Effector CD4-positive, alpha-beta T cell (primary cell): ENCODE data around the gene RASSF6.
"Not testable (repeated sequence)": the region's sequence is repeated elsewhere in the genome, so short reads cannot be mapped to it uniquely, and the experiment has no call there.

Experiments
- DNase-seq: peaks from one replicate; pipeline ENCODE4 v3.0.0-alpha.2; 2020

The RASSF6 gene

DNA sequence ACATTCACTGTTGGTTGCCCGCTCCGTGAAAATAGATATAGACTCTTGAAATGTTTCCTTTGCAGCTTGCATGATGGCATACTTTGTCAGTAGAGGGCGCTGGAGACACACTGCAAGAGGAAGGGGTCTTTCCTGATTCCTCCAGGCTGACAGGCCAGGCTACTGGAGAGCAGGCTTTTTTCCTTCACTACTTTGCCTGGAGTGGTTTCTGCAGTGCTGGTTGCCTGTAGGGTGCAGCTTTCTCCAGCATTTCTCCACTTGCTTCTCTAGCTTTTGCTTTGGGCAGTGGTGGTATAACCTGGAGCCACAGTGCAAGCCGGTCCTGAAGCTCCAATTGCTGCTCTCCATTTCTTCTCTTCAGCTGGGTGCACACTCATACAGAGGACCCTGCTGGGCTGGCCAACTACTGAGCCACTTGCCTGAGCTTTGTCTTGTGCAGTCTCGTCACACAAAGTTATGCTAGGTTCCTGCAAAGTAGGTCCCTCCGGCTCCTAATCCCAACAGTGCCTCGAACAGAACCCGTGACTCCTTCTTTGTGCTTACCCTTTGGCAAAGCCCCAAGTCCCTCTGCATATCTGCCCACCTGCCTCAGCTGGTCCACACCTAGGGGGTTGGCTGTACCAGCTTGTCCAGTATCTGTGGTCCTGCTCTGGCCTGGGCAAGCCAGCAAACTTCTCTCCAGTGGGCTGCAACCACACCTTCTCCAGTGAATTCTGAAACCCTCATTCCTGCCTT is 46.3 kb downstream of the RASSF6 start:
- no peak for DNase-seq

DNA sequence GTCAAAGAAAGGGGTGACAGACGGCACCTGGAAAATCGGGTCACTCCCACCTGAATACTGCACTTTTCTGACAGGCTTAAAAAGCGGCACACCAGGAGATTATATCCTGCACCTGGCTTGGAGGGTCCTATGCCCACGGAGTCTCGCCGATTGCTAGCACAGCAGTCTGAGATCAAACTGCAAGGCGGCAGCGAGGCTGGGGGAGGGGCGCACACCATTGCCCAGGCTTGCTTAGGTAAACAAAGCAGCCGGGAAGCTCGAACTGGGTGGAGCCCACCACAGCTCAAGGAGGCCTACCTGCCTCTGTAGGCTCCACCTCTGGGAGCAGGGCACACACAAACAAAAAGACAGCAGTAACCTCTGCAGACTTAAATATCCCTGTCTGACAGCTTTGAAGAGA is 69.4 kb downstream of the RASSF6 start:
- DNase-seq, result not testable (repeated sequence)

DNA sequence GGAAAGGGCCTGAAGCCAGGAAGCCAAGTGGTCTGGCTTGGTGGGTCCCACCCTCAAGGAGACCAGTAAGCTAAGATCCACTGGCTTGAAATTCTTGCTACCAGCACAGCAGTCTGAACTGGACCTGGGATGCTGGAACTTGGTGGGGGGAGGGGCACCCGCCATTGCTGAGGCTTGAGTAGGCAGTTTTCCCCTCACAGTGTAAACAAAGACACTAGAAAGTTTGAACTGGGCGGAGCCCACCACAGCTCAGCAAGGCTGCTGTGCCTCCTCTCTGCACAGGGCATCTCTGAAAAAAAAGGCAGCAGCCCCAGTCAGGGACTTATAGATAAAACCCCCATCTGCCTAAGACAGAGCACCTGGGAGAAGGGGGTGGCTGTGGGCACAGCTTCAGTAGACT is 75.6 kb downstream of the RASSF6 start:
- DNase-seq, result no peak

DNA sequence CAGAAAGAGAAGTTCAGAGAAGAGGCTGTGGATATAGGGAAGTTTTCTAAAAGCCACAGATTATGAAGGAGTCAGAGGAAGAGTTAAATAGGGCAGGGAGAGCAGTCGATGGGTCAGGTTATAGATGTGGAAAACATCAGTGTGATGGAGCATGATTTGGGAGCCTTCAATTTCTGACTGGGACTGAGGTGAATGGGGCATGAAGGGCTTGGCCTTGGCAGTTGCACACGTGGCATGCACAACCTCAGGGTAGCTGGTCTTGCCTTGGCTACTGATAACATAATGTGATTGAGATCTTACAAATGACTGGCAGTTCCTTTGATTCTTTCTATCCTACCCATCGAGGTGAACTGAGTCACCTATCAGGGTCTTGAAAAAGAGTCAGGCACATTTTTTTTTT is 79.0 kb downstream of the RASSF6 start:
- no peak for DNase-seq

DNA sequence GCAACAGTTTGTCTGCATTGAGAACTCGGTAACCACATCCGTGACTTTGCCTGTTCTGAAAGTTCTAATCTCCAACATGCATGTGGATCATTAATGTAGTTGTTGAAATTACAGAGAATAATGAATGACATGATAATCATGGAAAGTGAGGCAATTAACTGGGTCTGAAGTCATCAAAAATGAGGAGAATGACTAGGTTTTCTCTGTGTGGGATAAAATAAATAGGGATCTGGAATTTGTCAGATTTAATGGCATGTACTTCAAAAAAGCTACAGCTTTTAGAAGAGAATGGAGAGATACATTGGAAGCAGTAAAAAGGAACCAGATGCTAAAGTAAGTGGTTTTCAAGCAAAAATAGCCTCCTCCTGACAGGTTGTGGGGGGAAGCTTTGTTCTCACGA is 79.4 kb downstream of the RASSF6 start:
- no peak for DNase-seq

DNA sequence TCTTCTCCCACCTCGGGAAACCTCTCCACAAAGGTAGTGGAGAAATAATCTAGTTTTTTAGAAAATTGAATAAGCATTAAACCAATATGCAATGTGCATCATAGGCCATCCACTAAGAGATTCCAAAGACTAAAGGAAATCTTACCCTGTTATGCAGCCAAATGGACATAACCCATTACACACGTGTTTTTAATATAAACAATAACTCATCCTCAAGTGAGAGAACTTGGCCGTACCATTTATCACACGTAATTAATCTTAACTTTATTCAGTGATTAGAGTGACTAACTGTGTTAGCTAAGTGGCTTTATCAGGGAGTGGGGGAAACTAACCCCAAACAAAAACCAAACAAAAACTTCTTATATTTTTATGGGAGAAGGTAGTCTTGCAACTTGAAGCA is 80.8 kb downstream of the RASSF6 start:
- no peak for DNase-seq

DNA sequence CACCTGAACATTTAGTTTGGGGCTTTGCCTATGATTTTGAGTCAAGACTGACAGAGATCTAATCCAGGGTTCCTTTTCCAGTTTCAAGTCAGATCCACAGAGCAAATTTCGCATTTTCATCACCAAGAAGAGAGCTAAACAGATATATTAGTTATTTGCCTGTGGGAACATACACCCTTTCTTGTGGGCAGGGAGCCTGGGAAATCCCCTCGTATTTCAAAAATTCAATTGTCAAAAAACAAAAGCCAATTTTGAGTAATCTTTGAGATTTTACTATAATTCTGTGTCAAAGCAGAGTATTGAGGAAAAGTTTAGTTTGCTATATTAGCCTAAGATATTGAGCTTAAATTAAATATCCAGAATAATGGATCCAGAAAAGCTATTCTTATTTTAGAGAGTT is 82.1 kb downstream of the RASSF6 start:
- no peak for DNase-seq

DNA sequence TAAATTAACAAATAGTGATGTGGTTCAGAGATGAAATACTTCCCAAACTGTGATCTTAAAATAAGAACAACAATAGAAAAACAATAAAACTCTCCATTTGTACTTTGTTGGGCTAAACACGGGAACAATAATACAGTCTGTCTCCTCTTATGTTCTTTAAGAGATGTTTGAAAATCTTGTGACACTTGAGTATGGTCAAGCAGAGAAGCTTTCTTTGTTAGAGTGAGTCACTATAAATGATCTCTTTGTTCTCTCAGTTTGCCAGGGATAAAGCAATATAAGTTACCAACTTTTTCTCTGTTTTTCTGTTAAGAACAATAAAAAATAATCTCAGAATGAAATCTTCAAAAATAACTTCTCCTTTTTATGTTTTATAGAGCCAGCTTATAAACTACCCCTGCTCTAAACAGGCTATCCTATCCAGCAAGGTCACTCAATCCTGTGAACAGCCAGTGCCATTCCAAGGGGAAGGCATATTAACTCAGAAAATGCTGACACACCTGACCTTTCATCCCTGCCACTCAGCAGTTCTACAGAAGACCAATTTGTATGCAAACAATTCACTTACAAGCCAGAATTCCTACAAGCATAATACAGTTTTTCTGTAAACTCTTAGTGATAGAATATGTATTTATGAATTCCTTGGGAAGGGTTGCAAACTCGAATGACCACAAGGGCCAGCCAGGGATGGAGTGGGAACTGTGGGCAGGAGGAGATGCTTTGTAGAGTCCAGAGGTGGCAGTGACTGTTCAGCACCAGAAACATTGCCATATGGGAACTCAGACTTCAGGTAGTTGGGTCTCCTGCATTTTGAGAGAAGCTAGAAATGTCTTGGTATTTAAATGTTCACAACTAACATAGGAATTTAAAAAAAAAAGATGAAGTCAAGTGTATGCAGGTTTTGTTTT is 86.5 kb downstream of the RASSF6 start:
- no peak for DNase-seq

DNA sequence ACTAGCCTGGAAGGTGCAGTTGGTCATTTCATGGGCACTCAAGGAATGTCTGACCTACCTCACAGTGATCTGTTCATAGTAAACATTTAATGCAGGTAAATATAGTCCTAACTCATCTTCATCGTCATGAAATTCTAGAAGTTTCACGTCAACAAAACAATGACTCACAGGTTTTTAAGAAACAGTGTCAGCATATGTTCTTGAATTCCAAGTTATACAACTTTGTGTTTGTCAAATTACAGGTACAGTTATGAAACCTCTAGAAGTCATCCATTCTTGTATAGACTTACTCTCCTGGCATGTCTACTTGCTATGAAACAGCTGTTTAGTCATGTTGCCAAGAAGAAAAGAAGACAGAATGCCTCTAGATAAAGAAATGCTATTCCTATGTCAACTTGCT is 92.1 kb downstream of the RASSF6 start:
- no peak for DNase-seq

DNA sequence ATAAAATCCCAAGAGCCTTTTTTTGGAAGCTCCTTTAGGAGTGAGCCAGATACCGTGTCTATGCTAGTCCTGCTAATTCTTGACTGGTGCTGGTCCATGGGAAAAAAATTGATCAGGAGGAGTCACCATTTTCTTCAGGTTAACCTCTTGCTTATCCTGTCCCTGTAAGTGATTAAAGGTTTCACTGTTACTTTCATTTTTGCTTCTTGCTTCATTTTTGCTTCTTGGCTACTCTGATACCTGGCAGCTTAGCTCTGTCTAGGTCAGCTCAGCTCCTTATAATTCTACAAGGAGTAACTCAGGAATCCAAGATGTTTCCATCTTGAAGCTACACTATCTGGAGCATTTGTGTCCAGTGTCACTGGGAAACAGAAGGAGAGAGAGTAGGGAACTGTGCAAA is 93.0 kb downstream of the RASSF6 start:
- DNase-seq, result no peak

DNA sequence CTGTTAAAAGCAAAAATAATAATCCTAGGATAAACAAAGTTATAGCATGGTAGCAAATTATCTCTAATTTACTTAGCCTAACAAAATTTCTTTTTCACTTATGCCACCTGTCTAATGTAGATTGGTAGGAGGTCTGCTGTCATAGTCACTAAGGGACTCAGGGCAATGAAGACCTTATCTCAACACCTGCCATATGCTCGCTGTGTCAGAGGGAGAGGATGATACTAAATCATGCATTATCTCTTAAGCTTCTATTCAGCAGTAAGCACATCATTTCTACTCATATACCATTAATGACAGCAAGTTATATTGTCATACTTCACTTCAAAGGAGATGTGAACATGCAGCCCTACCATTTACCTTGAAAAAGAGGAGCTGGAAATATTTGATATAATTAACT is 94.6 kb downstream of the RASSF6 start:
- DNase-seq, result no peak

DNA sequence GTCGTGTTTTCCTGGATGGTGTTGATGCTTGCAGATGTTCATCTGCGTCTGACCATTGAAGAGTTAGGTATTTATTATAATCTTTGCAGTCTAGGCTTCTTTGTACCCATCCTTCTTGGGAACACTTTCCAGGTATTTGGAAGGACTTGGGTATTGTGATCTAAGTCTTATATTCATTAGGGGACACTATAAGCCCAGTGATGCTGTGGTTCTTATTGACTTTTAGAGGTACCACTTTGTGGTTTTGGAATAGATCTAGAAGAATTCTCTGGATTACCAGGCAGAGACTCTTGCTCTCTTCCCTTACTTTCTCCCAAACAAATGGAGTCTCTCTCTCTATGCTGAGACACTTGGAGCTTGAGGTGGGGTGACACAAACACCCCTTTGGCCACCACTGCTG is 97.1 kb downstream of the RASSF6 start:
- no peak for DNase-seq
